Measurements from ENCODE around the gene NXNL2.
A peak's percentile ranks its signal among the peaks of the same experiment; 100 is the strongest.

Gene NXNL2

GRCh38 chr9:88533951-88534455, 975 bp upstream of the NXNL2 start:
- no peak for DNase-seq

DNA sequence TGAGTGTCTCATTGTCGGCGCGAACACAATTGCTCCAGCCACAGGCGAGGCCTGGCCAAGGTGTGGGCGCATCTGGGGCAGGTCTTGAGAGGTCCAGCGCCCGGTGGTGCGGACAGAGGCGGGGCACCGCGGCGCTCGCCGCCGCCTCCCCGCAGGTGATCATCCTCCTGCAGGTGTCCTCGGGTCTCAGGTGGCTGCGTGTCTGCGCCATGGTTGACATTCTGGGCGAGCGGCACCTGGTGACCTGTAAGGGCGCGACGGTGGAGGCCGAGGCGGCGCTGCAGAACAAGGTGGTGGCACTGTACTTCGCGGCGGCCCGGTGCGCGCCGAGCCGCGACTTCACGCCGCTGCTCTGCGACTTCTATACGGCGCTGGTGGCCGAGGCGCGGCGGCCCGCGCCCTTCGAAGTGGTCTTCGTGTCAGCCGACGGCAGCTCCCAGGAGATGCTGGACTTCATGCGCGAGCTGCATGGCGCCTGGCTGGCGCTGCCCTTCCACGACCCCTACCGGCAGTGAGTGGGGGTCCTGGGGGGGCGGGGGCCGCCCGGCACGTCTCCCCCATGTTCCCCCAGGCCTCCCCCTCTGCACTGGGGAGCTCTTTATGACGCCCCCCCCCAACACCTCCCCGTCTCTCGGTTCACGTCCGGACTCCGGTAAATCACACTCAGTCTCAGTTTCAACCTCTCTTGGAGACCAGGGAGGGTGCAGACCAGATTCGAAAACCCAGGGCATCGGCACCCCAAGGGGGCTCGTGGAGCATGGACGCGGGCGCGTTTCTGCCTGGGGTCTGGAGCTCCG, 446 bp downstream of the NXNL2 start:
- no peak for DNase-seq

GRCh38 chr9:88536023-88536324, 996 bp downstream of the NXNL2 start:
- no peak for DNase-seq

DNA sequence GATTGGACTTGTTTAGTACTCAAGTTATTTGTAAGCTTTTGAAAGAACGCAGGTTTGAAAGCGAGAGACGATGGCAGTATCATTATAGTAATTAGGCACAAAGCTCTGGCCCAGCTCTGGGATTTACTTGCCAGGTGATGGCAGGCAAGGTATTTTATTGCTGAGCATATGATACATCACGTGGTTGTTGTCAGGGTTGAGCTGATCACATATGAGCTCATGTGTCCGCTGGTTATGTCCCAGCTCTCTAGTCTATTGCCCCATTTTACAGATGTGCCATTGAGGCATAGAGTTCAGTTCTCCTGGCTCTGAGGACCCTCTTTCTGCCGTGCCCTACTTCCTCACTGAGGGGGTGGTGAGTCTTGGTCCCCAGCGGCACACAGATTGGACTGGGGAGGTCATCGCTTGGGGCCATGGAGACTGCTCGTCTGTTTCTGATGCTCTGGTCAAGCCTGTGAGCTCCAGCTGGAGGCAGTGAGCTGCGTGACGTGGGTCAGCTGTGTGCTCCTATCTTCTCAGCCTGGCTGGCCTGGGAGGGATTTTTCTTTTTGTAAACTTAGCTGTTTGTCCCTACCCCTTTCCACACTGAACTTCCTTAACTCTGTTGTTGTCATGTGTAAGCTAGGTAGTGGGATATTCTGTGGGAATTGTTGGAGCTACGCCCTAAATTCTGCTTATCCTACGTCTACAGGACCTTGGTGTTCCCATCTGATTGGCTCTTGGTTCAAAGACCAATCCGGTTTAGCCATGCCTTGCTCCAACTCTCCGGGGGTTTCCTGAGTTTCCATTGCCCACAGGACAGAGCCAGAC, 2.2 kb downstream of the NXNL2 start:
- DNase-seq: no peak

DNA sequence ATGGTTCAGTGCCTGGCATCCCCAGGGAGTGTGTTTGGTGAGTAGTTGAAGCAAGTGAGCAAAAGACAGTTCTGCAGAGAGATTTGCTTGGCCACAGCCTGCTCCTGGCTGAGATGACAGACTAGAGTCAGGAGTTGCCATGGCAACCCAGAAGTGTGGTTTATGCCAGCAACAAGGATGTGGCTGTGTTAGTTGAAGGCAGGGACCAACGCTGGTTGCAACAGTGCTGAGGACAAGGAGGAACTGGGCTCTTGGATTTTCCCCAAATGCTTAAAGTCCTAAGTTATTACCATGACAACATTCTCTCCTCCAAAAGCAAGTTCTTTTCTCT, 2.7 kb downstream of the NXNL2 start:
- DNase-seq: peak; percentile 24

GRCh38 chr9:88538311-88539085, 3.5 kb downstream of the NXNL2 start:
- no peak for DNase-seq

DNA sequence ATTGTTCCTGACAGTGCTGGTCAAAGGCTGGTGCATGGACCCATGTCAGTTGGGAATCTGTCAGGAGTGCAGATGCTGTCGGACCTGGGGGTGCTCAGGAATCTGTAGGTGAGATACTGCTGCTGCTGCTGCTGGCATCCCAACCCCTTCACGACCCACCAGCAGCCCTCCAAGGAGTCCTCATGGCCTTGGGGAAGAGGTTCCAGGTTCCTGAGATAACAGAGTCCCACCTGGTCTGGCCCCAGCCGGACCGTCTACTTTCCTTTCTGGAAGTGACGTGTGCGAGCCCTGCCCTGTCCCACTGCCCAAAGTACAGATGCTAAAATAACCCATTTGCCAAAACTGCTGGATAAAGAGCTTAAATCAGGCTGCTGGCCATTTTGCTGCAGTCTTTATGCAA, 4.3 kb downstream of the NXNL2 start:
- DNase-seq: no peak

GRCh38 chr9:88540251-88540763, 5.3 kb downstream of the NXNL2 start:
- DNase-seq: no peak

GRCh38 chr9:88544245-88544644, 9.3 kb downstream of the NXNL2 start:
- DNase-seq: no peak

GRCh38 chr9:88551546-88552137, 16.7 kb downstream of the NXNL2 start:
- DNase-seq: no peak

- no peak for DNase-seq
Observed at GRCh38 chr9:88553350-88553749, 18.4 kb downstream of the NXNL2 start.

GRCh38 chr9:88555268-88555980, 20.4 kb downstream of the NXNL2 start:
- DNase-seq: no peak

- no peak for DNase-seq
Observed at GRCh38 chr9:88559661-88560060, 24.7 kb downstream of the NXNL2 start.

DNA sequence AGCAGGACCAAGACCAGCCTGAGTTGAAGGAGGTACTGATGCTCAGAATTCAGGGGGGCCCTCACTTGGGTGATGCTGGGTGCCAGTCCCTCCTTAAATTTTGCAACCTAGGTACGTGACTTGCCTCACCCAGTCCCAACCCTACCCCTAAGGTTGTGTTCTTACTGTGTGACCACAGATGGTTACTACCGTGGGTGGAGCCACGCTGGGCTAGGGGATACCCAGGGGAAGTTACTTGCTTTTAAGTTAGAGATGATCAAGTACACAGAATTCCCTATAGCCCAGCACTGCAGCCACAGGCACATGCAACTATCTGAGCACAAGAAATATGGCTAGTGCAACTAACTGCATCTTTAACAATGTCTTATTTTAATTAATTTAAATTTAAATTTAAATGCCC, 32.9 kb downstream of the NXNL2 start:
- no peak for DNase-seq

DNA sequence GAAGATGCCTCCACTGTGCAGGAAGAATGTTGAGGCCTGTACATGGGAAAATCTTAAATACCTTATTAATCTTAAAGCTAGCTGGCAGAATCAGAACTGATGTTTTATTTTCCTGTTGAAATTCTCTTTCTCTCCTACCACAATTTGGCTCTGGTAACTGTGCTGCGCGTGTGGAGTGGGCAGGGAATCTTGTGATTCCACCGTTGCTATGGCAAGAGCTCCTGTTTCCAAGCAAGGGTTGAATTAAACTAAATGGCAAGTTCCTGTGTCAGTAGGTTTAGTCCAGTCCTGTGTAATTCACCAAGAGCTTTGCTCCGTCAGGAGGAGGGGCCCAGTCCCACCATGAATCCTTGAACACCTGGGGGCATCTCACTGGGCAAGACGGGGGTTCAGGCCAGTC, 36.4 kb downstream of the NXNL2 start:
- no peak for DNase-seq

DNA sequence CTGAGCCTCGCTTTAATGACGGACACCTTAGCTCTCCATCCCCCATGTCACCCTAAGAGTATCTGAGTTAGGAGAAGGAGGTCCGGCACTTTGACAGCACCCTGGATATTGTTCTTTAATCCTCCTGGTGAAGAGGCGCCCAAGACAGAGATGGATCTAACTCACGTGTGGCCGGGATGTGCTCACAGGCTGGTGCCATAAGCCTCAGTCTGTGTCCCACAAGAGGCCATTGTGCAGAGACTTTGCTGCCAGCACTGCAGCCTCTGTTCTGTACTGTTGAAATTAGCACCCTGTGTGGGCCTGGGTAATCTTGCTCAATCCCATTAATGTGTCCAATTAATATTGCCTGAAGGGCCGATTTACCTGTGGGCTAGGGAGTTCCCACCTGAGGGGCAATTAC, 37.7 kb downstream of the NXNL2 start:
- DNase-seq: no peak

DNA sequence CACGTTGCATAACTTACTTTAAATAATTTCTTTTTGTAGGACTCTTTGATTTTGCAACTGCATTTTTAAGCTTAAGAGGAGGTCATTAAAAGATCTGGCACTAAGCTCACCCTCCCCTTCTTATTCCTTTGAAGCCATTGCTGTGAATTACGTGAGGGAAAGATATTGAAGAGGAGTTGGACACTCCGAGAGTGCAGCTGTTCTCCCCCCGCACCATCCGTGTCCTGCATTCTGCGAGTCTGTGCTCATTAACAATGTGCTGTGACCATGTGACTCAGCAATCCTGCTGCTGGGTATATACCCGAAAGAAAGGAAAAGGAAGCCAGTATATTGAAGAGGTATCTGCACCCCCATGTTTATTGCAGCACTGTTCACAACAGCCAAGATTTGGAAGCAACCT, 40.0 kb downstream of the NXNL2 start:
- no peak for DNase-seq

- no peak for DNase-seq
Observed at GRCh38 chr9:88577256-88578120, 42.5 kb downstream of the NXNL2 start.

DNA sequence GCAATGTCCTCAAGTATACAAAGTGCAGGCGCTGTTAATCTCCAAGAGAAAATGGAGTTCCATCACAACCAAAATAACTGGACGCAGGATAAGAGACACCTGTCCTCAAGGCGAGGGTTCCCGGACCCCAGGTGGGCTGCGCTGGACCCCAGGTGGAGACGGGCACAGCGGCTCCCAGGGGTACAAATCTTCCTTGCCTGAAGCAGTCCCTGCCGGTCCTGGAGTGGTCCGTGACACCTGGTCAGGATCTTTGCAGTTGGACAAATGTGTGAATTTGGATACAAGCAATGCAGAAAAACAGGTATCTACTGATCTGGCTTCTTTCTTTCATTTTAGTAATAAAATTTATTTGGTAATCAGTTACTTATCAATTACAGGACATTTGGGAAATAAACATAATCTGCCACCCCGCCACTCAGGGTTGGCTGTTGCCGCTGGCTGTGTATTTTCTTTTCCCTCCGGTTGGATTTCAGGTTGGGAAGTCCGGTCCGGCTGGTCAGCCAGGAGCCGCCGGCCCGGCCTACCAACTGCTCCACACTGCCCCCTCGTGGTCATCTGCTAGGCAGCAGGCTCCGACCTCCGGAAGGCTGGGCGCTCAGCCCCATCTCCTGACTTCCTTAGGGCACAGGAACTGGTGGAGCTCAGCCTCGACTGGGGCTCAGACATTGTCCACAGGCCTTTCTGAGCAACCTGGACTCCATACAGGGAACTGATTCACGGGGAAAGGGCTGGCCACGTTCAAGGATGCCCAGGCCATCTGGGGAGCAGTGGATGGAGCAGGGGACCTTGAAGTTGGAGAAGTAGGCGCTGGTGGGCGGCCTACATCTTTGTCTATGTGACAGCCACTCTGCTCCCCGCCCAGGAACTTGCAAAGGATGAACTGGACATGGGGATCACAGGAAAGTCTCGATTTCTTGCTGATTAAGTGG, 43.4 kb downstream of the NXNL2 start:
- peak; percentile 22 for DNase-seq

DNA sequence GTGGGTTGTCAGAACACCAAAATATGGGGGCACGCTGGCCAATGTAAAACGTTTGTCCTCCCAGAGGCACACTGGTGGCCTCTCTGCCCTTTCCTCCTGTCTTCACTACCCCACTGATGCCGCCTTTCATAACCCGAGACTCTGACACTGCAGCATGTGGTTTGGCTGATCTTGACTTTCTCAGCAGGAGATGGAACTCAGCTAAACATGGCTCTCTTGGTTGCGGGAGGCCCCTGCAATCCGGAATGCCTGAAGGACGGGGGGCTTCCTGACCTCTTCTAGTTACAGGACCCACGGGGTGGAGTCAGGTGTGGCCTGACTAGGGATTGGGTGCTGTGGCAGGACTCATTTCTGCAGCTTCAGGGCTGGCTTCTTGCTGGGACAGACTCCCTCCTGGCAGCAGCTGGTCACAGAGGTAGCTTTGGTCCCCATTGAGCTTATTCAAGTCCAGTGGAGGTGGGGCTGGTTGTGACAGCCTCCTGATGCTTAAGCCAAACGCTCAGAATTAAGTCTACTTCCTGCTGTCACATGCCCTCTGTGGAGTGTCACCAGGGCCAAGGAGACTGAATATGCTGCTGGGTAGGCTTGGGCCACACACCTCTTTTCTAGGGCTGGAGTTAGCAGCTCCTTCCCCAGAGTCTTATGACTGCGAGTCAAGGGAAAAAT, 44.2 kb downstream of the NXNL2 start:
- no peak for DNase-seq

Measured in COR-L47 (cell line).